KMS-11 (cell line): ENCODE data around the gene CCSAP.

Experiments used
- H2AFZ ChIP-seq: fragments of 200-600 bp; sonication (generic); 2 replicates; pipeline ENCODE4 v1.6.1; 2016; ENCODE audit warnings: antibody characterized with exemption, mixed run types, low read depth
- H3K27ac ChIP-seq: fragments of 200-600 bp; sonication (generic); 2 replicates; pipeline ENCODE4 v1.6.1; 2016; ENCODE audit warnings: mild to moderate bottlenecking, mixed run types
- H3K27me3 ChIP-seq: fragments of 200-600 bp; sonication (generic); 2 replicates; pipeline ENCODE4 v1.6.1; 2017; ENCODE audit warnings: mild to moderate bottlenecking, low read depth, mixed run types, moderate library complexity; ENCODE audit not compliant: insufficient read depth
- H3K36me3 ChIP-seq: fragments of 200-600 bp; sonication (generic); 2 replicates; pipeline ENCODE4 v1.6.1; 2017; ENCODE audit warnings: mild to moderate bottlenecking, mixed run types; ENCODE audit not compliant: insufficient read depth
- H3K4me1 ChIP-seq: fragments of 200-600 bp; sonication (generic); 2 replicates; pipeline ENCODE4 v1.6.1; 2016; ENCODE audit warnings: mild to moderate bottlenecking, low read depth, mixed run types; ENCODE audit not compliant: poor library complexity, severe bottlenecking
- H3K4me2 ChIP-seq: fragments of 200-600 bp; sonication (generic); 2 replicates; pipeline ENCODE4 v1.7.0; 2016; ENCODE audit warnings: mild to moderate bottlenecking, mixed run types
- H3K4me3 ChIP-seq: fragments of 200-600 bp; sonication (generic); IDR thresholded peaks from 2 replicates; pipeline ENCODE4 v1.6.1; 2017; ENCODE audit warnings: low read depth, low read length, mixed read lengths; ENCODE audit not compliant: insufficient read depth
- H3K79me2 ChIP-seq: fragments of 200-600 bp; sonication (generic); 2 replicates; pipeline ENCODE4 v1.6.1; 2016; ENCODE audit warnings: low read depth, mixed run types; ENCODE audit not compliant: insufficient read depth
- H3K9ac ChIP-seq: fragments of 200-600 bp; sonication (generic); 2 replicates; pipeline ENCODE4 v1.6.1; 2016; ENCODE audit warnings: mild to moderate bottlenecking, mixed run types
- H4K20me1 ChIP-seq: fragments of 200-600 bp; sonication (generic); 2 replicates; pipeline ENCODE4 v1.6.1; 2016; ENCODE audit warnings: mild to moderate bottlenecking, mixed run types; ENCODE audit not compliant: insufficient read depth
- TF ChIP-seq, protein P1 (sequence below): fragments of 200-600 bp; sonication (generic); conservative IDR thresholded peaks from 2 replicates; pipeline ENCODE4 v1.6.1; 2017; ENCODE audit warnings: low read depth, mild to moderate bottlenecking, antibody characterized with exemption, low read length, moderate library complexity, mixed read lengths

The CCSAP gene

DNA sequence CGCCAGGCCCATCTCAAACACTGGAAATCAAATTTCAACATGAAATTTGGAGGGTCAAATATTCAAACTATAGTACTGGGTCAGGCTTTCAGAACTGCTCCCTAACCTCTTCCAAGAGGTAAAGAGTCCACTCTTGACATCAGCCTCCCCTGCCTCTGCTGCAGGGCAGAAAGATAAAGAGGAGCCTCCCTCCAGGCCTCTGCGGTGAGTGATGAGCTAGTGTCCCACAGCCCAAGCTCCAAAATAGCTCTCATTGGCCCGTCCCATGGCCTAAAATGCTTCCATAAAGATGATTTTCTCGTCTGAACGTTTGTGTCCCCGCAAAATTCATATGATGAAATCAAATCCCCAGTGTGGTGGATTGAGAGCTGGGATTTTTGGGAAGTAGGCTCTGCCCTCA is 33.7 kb upstream of the CCSAP start:
- Histone ChIP-seq H3K27ac (no peak overlapping the region), H3K79me2 (no peaks in the 10 kb centered on the region), H4K20me1 (no peaks in the 10 kb centered on the region), H3K9ac (no peak overlapping the region), H3K36me3 (no peaks in the 10 kb centered on the region), H3K4me2 (no peak overlapping the region), H3K4me3 (no peak overlapping the region), H2AFZ (no peak overlapping the region), H3K4me1 (no peaks in the 10 kb centered on the region), H3K27me3 (peaks cover 3% of the 10 kb centered on the region; the same call in 1 of the 2 replicates)
- TF ChIP-seq, protein P1, sequence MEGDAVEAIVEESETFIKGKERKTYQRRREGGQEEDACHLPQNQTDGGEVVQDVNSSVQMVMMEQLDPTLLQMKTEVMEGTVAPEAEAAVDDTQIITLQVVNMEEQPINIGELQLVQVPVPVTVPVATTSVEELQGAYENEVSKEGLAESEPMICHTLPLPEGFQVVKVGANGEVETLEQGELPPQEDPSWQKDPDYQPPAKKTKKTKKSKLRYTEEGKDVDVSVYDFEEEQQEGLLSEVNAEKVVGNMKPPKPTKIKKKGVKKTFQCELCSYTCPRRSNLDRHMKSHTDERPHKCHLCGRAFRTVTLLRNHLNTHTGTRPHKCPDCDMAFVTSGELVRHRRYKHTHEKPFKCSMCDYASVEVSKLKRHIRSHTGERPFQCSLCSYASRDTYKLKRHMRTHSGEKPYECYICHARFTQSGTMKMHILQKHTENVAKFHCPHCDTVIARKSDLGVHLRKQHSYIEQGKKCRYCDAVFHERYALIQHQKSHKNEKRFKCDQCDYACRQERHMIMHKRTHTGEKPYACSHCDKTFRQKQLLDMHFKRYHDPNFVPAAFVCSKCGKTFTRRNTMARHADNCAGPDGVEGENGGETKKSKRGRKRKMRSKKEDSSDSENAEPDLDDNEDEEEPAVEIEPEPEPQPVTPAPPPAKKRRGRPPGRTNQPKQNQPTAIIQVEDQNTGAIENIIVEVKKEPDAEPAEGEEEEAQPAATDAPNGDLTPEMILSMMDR: no peak

DNA sequence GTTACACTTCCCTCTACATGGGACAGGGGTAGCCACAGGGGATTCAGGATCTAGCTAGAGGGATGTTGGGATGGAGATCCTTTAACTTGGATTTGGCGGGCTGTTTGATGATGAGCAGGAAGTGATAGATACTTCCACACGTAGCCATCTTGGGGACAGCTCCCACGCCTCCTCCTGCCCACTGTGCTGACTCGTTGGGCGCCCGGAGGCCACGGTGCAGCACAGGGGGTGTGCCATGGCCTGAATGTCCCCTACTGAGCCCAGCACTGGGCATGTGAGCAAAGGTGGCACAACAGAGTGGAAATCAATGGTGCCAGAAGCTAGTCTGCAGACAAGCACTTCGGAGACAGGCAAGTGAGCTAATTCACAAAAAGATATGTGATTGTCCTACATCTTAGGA is 31.6 kb upstream of the CCSAP start:
- peaks cover 16% of the 10 kb centered on the region; the same call in 1 of the 2 replicates for H3K27me3 ChIP-seq
- H3K9ac ChIP-seq: no peak overlapping the region
- no peaks in the 10 kb centered on the region for H3K36me3 ChIP-seq
- no peaks in the 10 kb centered on the region for H3K79me2 ChIP-seq
- H3K4me1 ChIP-seq: peaks cover 7% of the 10 kb centered on the region
- no peak overlapping the region for H2AFZ ChIP-seq
- H3K4me2 ChIP-seq: no peak overlapping the region
- H3K4me3 ChIP-seq: no peak overlapping the region
- H3K27ac ChIP-seq: no peak overlapping the region
- no peaks in the 10 kb centered on the region for H4K20me1 ChIP-seq
- TF ChIP-seq, protein P1: no peak

DNA sequence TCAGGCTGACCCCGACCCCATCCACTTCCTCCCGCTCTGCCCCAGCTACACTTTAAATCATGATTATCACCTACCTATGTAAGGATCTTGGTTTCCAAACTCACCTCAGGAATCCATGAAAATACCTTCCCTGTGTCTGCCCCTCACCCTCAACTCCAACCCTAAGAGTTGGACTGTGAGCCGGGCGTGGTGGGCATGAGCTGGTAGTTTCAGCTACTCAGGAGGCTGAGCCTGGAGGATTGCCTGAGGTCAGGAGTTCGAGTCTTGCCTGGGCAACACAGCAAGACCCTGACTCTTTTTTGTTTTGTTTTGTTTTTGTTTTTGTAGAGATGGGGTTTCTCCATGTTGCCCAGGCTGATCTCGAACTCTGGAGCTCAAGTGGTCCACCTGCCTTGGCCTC is 30.5 kb upstream of the CCSAP start:
- no peak overlapping the region for H3K9ac ChIP-seq
- H3K4me1 ChIP-seq: peaks cover 18% of the 10 kb centered on the region
- peaks cover 16% of the 10 kb centered on the region; the same call in 1 of the 2 replicates for H3K27me3 ChIP-seq
- no peaks in the 10 kb centered on the region for H4K20me1 ChIP-seq
- H3K4me2 ChIP-seq: no peak overlapping the region
- no peak overlapping the region for H2AFZ ChIP-seq
- TF ChIP-seq, protein P1: no peak
- no peak overlapping the region for H3K27ac ChIP-seq
- no peaks in the 10 kb centered on the region for H3K79me2 ChIP-seq
- H3K4me3 ChIP-seq: no peak overlapping the region
- H3K36me3 ChIP-seq: no peaks in the 10 kb centered on the region

DNA sequence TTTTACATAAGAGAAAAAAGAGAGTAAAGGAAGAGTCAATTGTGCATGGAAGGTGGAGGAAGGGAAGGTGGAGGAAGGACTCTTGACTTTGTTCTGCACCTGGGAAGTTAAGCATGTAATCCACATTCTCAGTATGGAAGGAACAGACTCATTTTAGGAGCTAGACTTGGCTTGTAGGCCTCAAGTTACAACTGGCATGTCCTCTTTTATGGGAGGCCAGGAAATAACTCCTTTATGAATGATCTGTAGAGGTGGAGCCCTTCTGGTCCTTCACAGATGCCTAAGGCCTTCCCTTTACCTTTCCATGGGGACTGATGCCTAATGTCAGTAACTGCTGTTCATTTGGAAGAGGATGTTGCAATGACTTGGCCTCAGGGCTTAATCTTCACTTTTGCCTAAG is 29.4 kb upstream of the CCSAP start:
- H3K4me2 ChIP-seq: no peak overlapping the region
- no peaks in the 10 kb centered on the region for H3K79me2 ChIP-seq
- no peak overlapping the region for H2AFZ ChIP-seq
- H3K27ac ChIP-seq: no peak overlapping the region
- no peaks in the 10 kb centered on the region for H3K36me3 ChIP-seq
- peaks cover 29% of the 10 kb centered on the region for H3K4me1 ChIP-seq
- no peak overlapping the region for H3K4me3 ChIP-seq
- TF ChIP-seq, protein P1: no peak
- H3K9ac ChIP-seq: no peak overlapping the region
- H3K27me3 ChIP-seq: peaks cover 16% of the 10 kb centered on the region; the same call in 1 of the 2 replicates
- no peaks in the 10 kb centered on the region for H4K20me1 ChIP-seq
